Measurements from ENCODE around the gene LPCAT3.

- TF ChIP-seq CTCF (IDR thresholded peaks at IDR 0.05) = no peak
- no peak for TF ChIP-seq POLR2AphosphoS5 (IDR thresholded peaks at IDR 0.05; ENCODE audit: low read depth, low read length)
Measured at GRCh38 chr12:7016958-7017571, 1.2 kb downstream of the LPCAT3 start.

All from Panc1 (cell line).